ENCODE measurements around the gene SLC2A11.
"Not testable (repeated sequence)": the region's sequence is repeated elsewhere in the genome, so short reads cannot be mapped to it uniquely, and the experiment has no call there.

The SLC2A11 gene

DNA sequence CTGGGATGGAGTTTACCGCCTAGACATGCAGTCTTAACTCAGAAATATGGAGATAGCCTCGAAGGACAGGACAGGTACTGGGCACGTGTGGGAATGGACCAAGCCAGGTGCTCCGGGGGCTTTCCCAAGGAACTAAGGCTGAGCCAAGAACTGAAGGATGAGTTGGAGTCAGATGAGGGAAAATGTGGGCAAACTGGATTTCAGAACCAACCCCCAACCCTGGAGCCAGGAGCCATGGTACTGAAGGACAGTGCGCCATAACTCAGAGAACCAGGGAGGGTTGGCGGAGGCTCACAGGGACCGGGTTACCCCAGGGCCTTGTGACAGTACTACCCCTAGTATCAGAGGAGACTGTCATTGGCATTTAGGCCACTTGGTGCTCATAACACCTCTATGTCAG lies 34.1 kb downstream of the SLC2A11 start:
- DNase-seq (ENCODE audit: low read depth in 2 of 2), result no peak

DNA sequence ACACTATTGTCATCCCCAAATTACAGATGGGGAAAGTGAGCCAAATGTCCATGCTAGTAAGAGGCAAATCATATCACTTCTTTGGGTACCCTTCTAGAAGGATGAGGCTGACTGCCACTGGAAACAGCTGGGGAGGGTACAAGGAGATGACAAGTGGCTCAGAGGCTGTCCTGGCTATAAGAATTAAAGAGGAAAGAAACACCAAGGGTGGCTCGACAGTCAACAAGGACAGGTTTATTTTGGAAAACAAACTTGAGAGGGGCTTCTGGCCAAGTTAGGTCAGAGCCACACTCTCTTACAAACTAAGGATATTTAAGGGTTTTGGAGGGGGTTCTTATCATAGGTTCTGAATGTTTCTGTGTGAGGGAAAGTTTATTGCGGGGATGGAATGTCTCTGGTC lies 34.5 kb downstream of the SLC2A11 start:
- DNase-seq (ENCODE audit: low read depth in 2 of 2), result no peak

DNA sequence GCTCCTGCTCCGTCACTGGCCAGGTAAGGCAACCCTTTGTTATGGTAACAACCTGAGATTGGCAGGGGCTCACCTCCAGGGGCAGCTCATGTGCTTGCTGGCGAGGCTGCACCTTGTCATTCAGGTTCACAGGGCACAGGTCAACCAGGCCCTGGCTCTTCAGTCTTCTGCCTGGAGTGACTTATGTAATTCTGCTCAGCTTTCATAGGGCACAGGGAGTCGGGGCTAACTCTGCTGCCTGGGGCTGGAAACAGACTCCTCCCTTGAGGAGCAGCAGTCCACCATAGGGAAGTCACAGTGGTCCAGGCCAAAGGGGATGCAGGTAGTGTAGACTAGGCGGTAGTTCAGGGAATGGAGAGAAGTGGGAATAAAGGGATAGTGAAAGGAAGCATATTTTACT lies 35.0 kb downstream of the SLC2A11 start:
- no peak for DNase-seq (ENCODE audit: low read depth in 2 of 2)

DNA sequence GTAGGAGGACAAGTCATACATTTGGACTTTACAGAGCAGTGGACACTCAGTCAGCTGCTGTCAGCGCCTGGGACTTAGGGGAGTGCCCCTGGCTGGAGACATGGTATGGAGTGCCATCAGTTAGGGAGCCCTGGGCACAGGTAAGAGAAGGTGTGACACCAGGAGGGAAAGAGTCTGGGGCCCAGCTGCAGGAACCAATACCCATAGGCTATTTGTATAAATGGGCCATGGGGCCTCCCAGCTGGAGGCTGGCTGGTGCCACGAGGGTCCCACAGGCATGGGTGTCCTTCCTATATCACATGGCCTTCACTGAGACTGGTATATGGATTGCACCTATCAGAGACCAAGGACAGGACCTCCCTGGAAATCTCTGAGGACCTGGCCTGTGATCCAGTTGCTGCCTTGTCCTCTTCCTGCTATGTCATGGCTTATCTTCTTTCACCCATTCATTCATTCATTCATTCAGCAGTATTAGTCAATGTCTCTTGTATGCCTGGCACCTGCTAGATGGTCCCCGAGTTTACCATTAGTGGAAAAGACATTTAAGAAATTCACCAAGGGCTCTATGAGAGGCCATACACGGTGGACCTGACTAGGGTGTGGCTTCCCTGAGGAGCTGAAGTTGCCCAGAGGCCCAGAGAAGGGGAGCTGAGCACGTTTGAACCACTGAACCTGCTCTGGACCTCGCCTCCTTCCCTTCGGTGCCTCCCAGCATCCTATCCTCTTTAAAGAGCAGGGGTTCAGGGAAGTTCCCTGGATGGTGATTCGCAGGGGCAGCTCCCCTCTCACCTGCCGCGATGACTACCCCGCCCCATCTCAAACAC lies 35.7 kb downstream of the SLC2A11 start:
- DNase-seq (ENCODE audit: low read depth in 2 of 2), result no peak

DNA sequence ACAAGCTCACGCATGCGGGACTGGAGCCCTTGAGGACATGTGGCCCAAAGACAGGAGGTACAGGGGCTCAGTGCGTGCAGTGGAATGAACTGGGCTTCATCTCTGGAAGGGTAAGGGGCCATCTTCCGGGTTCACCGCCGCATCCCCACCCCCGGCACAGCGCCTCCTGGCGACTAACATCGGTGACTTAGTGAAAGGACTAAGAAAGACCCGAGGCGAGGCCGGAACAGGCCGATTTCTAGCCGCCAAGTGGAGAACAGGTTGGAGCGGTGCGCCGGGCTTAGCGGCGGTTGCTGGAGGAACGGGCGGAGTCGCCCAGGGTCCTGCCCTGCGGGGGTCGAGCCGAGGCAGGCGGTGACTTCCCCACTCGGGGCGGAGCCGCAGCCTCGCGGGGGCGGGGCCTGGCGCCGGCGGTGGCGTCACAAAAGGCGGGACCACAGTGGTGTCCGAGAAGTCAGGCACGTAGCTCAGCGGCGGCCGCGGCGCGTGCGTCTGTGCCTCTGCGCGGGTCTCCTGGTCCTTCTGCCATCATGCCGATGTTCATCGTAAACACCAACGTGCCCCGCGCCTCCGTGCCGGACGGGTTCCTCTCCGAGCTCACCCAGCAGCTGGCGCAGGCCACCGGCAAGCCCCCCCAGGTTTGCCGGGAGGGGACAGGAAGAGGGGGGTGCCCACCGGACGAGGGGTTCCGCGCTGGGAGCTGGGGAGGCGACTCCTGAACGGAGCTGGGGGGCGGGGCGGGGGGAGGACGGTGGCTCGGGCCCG lies 36.5 kb downstream of the SLC2A11 start, which contains the start of gene MIF:
TSS of gene MIF (plus strand) at position 439 of the 765 bp plus-strand sequence. CDS start at position 531, 92 bp downstream.
- peak; percentile 95 to 97 for DNase-seq (ENCODE audit: low read depth in 2 of 2)

DNA sequence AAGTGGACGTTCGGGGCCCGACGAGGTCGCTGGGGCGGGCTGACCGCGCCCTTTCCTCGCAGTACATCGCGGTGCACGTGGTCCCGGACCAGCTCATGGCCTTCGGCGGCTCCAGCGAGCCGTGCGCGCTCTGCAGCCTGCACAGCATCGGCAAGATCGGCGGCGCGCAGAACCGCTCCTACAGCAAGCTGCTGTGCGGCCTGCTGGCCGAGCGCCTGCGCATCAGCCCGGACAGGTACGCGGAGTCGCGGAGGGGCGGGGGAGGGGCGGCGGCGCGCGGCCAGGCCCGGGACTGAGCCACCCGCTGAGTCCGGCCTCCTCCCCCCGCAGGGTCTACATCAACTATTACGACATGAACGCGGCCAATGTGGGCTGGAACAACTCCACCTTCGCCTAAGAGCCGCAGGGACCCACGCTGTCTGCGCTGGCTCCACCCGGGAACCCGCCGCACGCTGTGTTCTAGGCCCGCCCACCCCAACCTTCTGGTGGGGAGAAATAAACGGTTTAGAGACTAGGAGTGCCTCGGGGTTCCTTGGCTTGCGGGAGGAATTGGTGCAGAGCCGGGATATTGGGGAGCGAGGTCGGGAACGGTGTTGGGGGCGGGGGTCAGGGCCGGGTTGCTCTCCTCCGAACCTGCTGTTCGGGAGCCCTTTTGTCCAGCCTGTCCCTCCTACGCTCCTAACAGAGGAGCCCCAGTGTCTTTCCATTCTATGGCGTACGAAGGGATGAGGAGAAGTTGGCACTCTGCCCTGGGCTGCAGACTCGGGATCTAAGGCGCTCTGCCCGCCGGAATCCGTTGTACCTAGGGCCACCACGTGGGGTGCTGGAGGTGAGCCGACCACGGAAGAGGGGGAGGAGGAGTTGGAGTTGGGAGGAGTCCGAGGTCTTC lies 37.3 kb downstream of the SLC2A11 start:
- DNase-seq (ENCODE audit: low read depth in 2 of 2), result peak; percentile 64 to 74

DNA sequence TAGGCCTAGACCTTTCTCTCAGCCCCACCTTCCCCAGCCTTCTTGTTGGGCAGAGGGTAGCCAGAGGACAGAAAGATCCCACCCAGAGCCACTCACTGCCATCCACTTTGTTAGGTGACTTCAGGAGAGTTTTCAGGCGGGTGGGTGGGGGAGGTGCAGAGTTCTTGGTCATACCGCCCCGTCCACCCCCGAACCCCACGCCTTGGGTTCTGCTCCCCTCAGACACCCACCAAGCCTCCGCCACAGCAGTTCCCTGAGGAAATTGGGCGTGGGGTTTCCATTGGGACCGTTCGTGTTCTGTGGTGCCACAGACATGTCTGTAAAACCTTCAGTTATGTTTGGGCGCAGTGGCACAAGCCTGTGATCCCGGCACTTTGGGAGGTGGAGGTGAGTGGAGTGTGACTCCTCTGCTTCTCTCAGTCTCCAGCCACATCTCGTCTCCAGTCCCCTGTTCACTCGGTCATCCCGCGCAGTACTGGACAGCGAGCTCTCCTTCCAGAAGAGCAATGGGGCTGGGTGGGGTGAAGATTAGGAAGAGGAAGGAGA lies 38.0 kb downstream of the SLC2A11 start:
- DNase-seq (ENCODE audit: low read depth in 2 of 2), result no peak

DNA sequence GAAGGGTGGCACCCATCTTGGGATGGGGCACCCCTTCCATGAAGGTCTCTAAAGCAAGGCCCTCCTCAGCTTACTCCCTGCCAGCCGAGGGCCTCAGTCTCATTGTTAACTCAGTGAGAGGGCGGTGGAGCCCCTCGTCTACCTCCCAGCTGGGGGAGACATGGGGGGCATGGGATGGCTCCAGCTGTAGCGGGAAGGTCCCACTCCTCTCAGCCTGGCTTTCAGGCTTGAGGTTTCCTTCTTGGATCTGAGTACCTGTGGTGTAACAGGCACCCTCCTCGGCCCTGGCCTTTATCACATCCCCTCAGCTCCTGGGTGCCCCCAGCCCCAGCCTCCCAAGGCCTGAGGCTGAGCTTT lies 38.5 kb downstream of the SLC2A11 start:
- no peak for DNase-seq (ENCODE audit: low read depth in 2 of 2)

DNA sequence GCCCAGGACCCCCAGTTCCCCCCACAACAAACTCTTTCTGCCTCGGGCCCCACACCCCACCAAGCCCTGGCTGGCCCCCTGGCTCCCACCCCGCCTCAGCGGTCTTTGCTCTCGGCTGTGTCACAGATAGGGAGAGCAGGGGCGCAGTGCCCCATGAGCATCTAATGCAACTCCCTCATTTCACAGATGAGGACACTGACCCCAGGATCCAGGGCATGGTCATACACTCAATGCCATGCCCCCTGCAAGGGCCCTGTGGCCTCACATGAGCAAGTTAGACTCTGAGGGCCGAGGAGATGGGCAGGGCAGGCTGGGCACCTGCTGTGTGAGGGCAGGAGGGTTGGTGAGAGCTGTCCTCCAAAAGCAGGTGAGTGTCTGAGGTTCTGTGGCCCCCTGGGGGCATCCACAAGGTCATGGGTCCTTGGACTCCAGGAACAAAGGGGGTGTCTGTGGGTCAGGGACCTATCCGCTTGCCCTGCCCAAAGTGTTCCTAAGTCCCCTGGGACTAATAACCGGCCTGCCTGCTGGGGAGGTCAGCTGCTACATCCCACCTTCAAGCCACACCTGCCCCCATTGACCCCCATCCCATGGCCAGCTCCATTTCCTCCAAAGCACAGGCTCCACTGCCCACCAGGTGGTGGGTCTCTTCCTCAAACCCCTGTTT lies 39.0 kb downstream of the SLC2A11 start:
- DNase-seq (ENCODE audit: low read depth in 2 of 2), result no peak

DNA sequence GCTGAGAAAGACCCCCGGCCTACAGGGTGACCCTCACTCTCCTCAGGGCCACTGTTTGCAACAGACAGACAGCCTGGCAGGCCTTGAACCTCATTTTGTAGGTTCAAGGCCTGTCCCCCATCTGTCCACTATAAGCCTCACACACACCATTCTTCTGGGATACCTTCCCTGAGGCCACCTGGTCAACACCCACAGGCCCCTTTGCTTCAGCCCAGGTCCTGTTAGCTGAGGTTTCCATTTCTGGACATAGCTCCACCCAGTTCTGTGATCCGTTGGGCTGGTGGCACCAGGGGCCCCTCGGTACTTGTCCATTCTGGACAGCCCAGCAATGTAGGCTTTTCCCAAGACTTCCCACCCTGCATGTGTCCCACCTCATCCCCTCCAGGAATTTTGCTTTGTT lies 39.6 kb downstream of the SLC2A11 start:
- no peak for DNase-seq (ENCODE audit: low read depth in 2 of 2)

DNA sequence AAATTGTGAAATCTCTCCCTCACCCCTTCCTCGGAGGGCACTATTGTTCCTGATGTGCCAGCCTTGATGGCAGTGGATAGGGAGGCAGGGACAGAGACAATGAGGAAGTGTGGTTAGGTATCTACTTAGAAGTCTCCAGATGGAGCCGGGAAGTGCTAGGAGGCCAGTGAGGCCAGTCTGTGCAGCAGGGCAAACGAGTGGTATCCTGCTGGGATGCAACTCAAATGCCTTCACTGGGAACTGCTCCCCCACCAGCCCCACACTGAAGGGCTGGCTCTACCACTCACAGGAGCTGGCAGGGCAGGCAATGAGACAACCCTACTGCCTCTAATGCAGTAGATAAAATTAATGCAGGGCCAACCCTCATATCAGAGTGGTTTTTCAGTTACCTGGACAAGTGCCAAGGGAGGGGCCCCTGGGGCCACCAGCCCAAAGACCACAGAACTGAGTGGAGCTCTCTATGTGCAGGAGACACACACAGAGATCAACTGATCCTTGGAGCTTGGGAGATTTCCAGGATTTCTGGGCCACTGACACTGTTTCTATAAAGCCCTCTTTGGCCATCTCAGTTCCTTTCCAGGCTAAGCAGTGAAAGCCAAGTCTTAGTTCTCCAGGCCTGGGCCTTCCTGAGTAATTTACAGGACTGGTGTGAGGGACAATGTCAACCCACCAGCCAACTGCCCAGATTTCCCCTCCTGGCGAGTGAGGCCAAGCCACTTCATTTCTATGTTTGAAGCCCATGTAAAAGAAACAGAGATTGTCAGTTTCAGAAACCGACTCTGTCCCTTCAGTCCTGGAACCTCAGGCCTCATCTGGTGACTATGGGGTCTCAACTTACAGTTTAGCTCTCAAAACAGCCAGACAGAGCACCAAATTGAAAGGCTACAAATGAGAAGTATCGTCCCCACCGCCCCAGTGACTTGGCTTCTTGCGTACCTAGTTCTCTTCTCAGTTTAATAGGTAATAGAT lies 40.6 kb downstream of the SLC2A11 start:
- no peak for DNase-seq (ENCODE audit: low read depth in 2 of 2)

DNA sequence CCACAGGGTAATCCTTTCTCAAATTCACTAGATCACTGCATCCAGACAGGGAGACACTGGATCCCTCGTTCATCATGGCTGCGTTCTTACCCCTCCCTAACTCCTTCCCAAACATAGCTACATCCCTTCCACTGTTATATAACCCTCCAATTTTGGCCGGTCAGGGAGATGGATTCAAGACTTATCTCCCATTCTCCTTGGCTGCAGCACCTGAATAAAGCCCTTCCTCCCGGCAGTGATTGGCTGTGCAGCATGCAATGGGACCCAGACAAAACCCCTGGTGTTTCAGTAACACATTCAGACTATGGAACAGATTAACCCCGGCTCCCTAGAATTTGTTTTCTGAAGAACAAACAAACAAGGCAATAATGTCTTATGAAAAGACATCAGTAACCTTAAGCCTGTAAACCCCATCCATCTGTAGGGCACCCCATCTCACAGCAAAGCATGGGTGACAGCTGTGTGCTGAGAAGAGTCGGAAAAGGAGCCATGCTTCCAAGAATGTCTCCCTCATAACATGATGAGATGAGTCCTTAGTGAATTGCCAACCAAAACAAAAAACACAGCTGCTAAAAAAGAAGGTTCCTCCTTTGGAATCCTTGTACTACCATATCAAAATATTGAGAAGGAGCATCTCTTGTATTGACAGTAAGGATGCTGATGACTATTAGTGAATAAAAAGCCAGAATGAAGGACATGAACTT lies 41.5 kb downstream of the SLC2A11 start:
- no peak for DNase-seq (ENCODE audit: low read depth in 2 of 2)

DNA sequence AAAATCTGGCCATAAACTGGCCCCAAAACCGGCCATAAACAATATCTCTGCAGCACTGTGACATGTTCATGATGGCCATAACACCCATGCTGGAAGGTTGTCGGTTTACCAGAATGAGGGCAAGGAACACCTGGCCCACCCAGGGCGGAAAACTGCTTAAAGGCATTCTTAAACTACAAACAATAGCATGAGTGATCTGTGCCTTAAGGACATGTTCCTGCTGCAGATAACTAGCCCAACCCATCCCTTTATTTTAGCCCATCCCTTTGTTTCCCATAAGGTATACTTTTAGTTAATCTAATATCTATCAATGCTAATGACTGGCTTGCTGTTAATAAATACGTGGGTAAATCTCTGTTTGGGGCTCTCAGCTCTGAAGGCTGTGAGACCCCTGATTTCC lies 42.6 kb downstream of the SLC2A11 start:
- DNase-seq (ENCODE audit: low read depth in 2 of 2), result not testable (repeated sequence)

DNA sequence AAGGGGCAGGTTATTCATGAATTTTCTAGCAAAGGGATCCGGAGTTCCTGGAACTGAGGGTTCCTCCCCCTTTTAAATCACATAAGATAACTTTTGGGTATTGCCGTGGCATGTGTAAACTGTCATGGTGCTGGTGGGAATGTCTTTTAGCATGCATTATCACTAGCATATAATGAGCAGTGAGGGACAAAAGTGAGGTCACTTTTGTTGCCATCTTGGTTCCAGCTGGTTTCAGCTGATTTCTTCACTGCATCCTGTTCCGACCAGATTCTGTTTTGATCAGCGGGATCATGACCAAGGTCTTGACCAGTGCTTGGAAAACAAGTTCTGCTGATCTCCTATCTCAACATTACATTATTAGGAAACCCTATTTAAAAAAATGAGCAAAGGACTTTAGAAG lies 43.9 kb downstream of the SLC2A11 start:
- DNase-seq (ENCODE audit: low read depth in 2 of 2), result no peak

DNA sequence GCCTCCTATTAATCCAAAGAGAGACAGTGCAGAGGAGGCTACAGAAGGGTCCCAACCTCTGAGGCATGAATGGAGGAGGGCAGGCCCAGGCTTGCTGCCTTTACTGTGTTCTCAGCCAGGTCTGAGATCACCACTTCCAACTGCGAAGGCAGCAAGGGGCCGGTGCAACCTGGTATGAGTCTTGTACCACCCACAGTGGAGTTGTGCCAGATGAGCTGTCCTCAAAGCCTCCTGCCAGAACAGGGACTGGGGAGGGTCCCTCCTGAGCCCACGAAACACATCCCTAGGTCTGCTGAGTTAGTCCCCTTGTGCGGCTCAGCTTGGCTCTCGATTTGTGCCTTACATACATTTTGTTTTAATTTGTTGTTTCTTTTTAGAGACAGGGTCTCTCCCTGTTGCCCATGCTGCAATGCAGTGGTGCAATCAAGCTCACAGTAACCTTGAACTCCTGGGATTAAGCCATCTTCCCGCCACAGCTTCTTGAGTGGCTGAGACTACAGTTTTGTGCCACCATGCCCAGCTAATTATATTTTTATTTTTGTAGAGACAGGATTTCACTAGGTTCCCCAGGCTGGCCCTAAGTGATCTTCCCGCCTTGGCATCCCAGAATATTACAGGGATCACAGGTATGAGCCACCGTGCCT lies 45.8 kb downstream of the SLC2A11 start:
- DNase-seq (ENCODE audit: low read depth in 2 of 2), result no peak

DNA sequence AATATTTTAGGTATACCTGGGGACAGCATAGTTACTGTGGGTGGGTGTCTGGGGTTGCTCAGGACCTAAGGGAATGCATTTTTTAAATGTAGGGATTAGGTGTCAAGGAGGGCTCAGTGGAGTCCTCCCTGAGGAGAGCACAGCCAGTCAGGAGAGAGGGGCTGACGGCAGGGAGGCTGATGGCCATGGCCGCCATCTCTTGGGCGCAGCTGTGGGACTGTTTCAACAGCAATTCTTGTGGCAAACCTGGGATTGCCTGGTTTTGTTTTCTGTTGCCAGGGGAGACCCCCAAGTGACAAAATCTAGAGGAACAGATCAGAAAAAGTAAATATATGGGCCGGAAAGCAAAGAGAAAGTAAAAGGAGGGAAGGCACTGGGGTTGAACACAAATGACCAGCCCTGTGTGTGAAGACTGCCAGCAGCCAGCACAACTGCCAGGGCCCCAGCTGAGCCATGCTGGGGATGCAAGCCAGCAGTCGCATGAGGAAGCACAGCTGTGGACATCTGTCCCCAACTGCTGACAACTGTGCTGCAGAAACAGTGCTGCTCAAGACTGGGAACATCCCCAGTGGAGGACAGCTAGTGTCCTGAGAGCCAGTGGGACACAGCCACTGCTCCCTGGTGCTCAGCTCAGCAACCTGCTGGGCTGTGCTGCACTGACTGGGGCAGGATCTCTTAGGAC lies 47.0 kb downstream of the SLC2A11 start:
- DNase-seq (ENCODE audit: low read depth in 2 of 2), result no peak

DNA sequence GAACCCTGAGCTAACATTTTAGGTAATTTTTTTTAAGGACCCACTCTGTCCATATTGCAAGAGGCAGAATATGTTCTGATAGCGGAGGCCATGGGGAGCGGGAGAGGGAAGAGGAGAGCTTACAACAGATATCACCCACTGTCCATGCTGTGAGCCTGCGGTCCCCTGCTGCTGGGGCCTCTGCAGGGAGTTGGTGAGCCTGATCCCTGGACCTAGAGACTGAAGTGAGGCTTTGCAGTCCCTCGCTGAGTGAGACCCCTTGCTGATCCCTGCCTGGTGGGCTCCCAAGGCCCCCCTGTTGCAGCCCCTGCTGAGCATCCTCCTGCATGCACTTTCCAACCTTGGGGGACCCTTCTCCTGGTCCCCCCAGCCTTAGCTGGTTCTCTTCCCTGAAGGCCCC lies 49.0 kb downstream of the SLC2A11 start:
- DNase-seq (ENCODE audit: low read depth in 2 of 2), result no peak

DNA sequence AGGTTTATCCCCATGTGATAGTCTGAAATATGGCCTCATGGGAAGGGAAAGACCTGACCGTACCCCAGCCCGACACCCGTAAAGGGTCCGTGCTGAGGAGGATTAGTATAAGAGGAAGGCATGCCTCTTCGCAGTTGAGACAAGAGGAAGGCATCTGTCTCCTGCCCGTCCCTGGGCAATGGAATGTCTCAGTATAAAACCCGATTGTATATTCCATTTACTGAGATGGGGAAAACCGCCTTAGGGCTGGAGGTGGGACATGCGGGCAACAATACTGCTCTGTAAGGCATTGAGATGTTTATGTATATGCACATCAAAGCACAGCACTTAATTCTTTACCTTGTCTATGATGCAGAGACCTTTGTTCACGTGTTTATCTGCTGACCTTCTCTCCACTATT lies 49.7 kb downstream of the SLC2A11 start:
- not testable (repeated sequence) for DNase-seq (ENCODE audit: low read depth in 2 of 2)

All from stimulated activated CD4-positive, alpha-beta T cell treated with anti-CD3 and anti-CD28 coated beads, Interleukin-15, amount 100 ng/mL, for 48 hours (primary cell).